ENCODE measurements around the gene PRKCQ. TPM values are rescaled to one million over a fixed set of nuclear protein-coding genes. Genes with fewer than 3 reads are reported as not detected.

Gene PRKCQ
- total and polyA plus RNA-seq, 2 of the 4 experiments (the other 2 are of a cell fraction), result under 0.01 to 0.03 TPM

- H3K9ac ChIP-seq (ENCODE audit: low read depth, low read length), result no peak overlapping the region
- no peak overlapping the region for H2AFZ ChIP-seq (replicated peaks; ENCODE audit: low read length, poor library complexity)
- H3K27me3 ChIP-seq (ENCODE audit: control insufficient read depth, insufficient read depth, low read length), result no peaks in the 10 kb centered on the region; the same call in 1 of the 2 replicates
- in situ Hi-C loops (cut with MboI; ENCODE audit: low sequenced_read_pairs), result no loop called here
- H3K4ac ChIP-seq (ENCODE audit: low read depth, low read length), result no peak overlapping the region
- H4K8ac ChIP-seq (ENCODE audit: low read depth in 2 of 2, low read length in 2 of 2), result no peak overlapping the region
- H3K23ac ChIP-seq (ENCODE audit: low read depth, low read length), result no peak overlapping the region
- no TSS peak for BruUV-seq (replicated peaks)
- no peaks in the 10 kb centered on the region for H3K9me3 ChIP-seq (ENCODE audit: control insufficient read depth, insufficient read depth, low read length)
- TF ChIP-seq RCOR1 (IDR thresholded peaks at IDR 0.05; ENCODE audit: insufficient replicate concordance, low read length) (no peak), CEBPB (IDR thresholded peaks at IDR 0.05; ENCODE audit: low read depth, low read length) (no peak), NFE2L2 (IDR thresholded peaks at IDR 0.05; ENCODE audit: low read depth, low read length) (no peak)
- no peaks in the 10 kb centered on the region for H3K36me3 ChIP-seq (ENCODE audit: control insufficient read depth, insufficient read depth, low read length)
- no peak for DNase-seq
- no peak overlapping the region for H3K4me2 ChIP-seq (ENCODE audit: low read depth, low read length)
- H4K91ac ChIP-seq (ENCODE audit: insufficient read depth, low read depth, low read length), result no peak overlapping the region
- ATAC-seq (ENCODE audit: low read depth), result no peak
- ChIA-PET POLR2A (ENCODE audit: unreplicated experiment) (no interaction called here), CTCF (no interaction called here)
- H3K56ac ChIP-seq (ENCODE audit: extremely low read depth, insufficient read depth, low read length), result no peak overlapping the region
- dilution Hi-C loops (cut with HindIII; ENCODE audit: low sequenced_read_pairs, unreplicated experiment), result no loop called here
- H3K4me3 ChIP-seq (ENCODE audit: insufficient read depth, low read depth, low read length), result no peak overlapping the region
- H4K5ac ChIP-seq (ENCODE audit: low read depth, low read length), result no peak overlapping the region
- H2AK5ac ChIP-seq (ENCODE audit: low read depth, low read length), result no peak overlapping the region
- H3K14ac ChIP-seq (replicated peaks; ENCODE audit: low read depth, low read length), result no peak overlapping the region
- no peak overlapping the region for H2BK5ac ChIP-seq (ENCODE audit: low read depth, low read length, poor library complexity, severe bottlenecking)
- no peak overlapping the region for H3K18ac ChIP-seq (ENCODE audit: low read depth, low read length)
- intact Hi-C loops (cut with micrococcal nuclease), result no loop called here
- no peak overlapping the region for H2BK20ac ChIP-seq (ENCODE audit: low read depth, low read length)
- no CpG with 5 or more reads among the region's 4 CpGs for WGBS, 2 experiments (ENCODE audit: extremely low coverage in 2 of 2, insufficient read length in 1 of 2)
- H2BK15ac ChIP-seq (ENCODE audit: low read depth, low read length), result no peak overlapping the region
- no peak overlapping the region for H3K27ac ChIP-seq (ENCODE audit: insufficient read depth, low read length)
- H3K9me1 ChIP-seq (ENCODE audit: insufficient read depth, low read length), result no peaks in the 10 kb centered on the region
- H4K20me1 ChIP-seq (ENCODE audit: insufficient read depth, low read length), result no peaks in the 10 kb centered on the region
- no peak overlapping the region for H2AK9ac ChIP-seq (replicated peaks; ENCODE audit: low read depth, low read length, poor library complexity)
- H3K79me1 ChIP-seq (ENCODE audit: low read depth in 1 of 2, low read length in 2 of 2), result no peaks in the 10 kb centered on the region
- no peaks in the 10 kb centered on the region for H3K4me1 ChIP-seq (ENCODE audit: control insufficient read depth, insufficient read depth, low read length)
- H2BK120ac ChIP-seq (ENCODE audit: low read depth, low read length), result no peak overlapping the region
These were observed 10.0 kb upstream of the PRKCQ start for GRCh38 chr10:6590100-6590499.
